ENCODE data around the gene CELA3B.

DNA sequence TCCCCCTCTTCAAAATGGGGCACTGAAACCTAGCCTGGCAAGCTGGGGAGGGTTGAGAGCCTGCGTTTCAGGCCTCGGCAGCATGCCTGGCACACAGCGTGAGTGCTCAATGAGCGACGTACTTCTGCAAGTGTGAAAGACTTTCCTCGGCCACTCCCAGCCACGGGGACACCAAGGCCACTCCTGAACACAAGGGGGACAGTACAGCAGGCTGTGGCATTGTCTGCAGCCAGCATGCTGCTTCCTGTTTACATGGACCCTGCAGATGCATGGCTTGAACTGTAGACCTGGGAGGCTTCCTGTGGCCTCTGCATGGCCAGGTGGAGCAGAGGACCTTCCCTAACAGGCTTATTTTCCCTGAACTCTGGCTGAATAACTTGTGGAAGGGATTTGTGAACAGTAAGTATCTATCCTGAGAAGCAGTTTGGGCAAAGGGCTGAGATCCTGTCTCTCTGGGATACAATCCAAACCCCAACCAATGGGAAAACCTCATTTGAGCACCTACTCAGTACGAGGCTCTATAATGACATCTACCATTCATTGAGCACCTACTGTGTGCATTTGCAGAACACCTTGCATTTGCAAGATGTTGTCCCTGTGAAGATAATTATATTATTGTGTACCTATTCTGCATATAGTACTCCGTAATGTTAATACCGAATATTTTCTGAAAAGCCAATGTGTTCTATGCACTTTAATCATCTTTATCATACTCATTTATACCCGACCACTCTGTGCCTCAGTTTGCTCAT, 29.8 kb upstream of the CELA3B start:
- TF ChIP-seq POLR2AphosphoS5 (IDR thresholded peaks at IDR 0.05) (peak; percentile 64 to 88 (median 73)), POLR2A (IDR thresholded peaks at IDR 0.05) (no peak)
- TF ChIP-seq, protein P1, sequence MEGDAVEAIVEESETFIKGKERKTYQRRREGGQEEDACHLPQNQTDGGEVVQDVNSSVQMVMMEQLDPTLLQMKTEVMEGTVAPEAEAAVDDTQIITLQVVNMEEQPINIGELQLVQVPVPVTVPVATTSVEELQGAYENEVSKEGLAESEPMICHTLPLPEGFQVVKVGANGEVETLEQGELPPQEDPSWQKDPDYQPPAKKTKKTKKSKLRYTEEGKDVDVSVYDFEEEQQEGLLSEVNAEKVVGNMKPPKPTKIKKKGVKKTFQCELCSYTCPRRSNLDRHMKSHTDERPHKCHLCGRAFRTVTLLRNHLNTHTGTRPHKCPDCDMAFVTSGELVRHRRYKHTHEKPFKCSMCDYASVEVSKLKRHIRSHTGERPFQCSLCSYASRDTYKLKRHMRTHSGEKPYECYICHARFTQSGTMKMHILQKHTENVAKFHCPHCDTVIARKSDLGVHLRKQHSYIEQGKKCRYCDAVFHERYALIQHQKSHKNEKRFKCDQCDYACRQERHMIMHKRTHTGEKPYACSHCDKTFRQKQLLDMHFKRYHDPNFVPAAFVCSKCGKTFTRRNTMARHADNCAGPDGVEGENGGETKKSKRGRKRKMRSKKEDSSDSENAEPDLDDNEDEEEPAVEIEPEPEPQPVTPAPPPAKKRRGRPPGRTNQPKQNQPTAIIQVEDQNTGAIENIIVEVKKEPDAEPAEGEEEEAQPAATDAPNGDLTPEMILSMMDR (IDR thresholded peaks at IDR 0.05 in 8 of 11, conservative IDR thresholded peaks at IDR 0.05 in 3 of 11) = peak in 2 of 11 experiments; percentile 16 to 29
